IMR-90 (cell line): ENCODE results near the gene NFYB. TPM values are rescaled to one million over a fixed set of nuclear protein-coding genes. Genes with fewer than 3 reads are reported as not detected.

Source experiments
- ATAC-seq: fragments of 200-7000 bp; cut with Tn5 transposase; 2 replicates; pipeline ENCODE4 v1.9.1; 2020; ENCODE audit warnings: low read depth, mild to moderate bottlenecking, moderate library complexity
- BruUV-seq: library from RNA; stranded (reverse); fragments of 400-500 nt; replicated peaks from 2 replicates; lab custom pipeline; 2021; lab: Mats Ljungman, UMichigan
- CTCF ChIA-PET: fragments of 300-600 bp; formaldehyde crosslinking; extraction: SDS; loops from one replicate; lab custom pipeline; 2021; ENCODE audit warnings: antibody characterized with exemption; lab: Yijun Ruan, JAX
- POLR2A ChIA-PET: fragments of 300-600 bp; sonication (Branson Sonifier 250); formaldehyde crosslinking; loops from one replicate; lab custom pipeline; 2022; ENCODE audit warnings: antibody characterized with exemption; ENCODE audit not compliant: unreplicated experiment; lab: Charles Lee
- DNase-seq: peaks from one replicate; pipeline ENCODE4 v3.0.0; 2013
- H2AFZ ChIP-seq: replicated peaks from 2 replicates; pipeline ENCODE3; 2013; ENCODE audit warnings: low read length, mild to moderate bottlenecking; ENCODE audit not compliant: poor library complexity
- H2AK5ac ChIP-seq: 2 replicates; pipeline ENCODE4 v1.6.1; 2013; ENCODE audit warnings: low read depth, low read length, inconsistent platforms
- H2AK9ac ChIP-seq: replicated peaks from 2 replicates; pipeline ENCODE3; 2013; ENCODE audit warnings: mild to moderate bottlenecking, low read depth, low read length, moderate library complexity; ENCODE audit not compliant: poor library complexity
- H2BK120ac ChIP-seq: 2 replicates; pipeline ENCODE4 v1.6.1; 2013; ENCODE audit warnings: low read depth, low read length, inconsistent platforms
- H2BK15ac ChIP-seq: 3 replicates; pipeline ENCODE4 v1.6.1; 2013; ENCODE audit warnings: low read depth, low read length, inconsistent platforms
- H2BK20ac ChIP-seq: 2 replicates; pipeline ENCODE4 v1.6.1; 2013; ENCODE audit warnings: low read depth, mild to moderate bottlenecking, inconsistent platforms, low read length, moderate library complexity
- H2BK5ac ChIP-seq: 2 replicates; pipeline ENCODE4 v1.6.1; 2013; ENCODE audit warnings: mild to moderate bottlenecking, low read depth, low read length, inconsistent platforms; ENCODE audit not compliant: poor library complexity, severe bottlenecking
- H3K14ac ChIP-seq: replicated peaks from 2 replicates; pipeline ENCODE4 v1.6.1; 2013; ENCODE audit warnings: low read depth, low read length, inconsistent platforms
- H3K18ac ChIP-seq: 2 replicates; pipeline ENCODE4 v1.6.1; 2013; ENCODE audit warnings: low read depth, low read length, control low read depth
- H3K23ac ChIP-seq: 2 replicates; pipeline ENCODE4 v1.6.1; 2013; ENCODE audit warnings: low read depth, low read length, inconsistent platforms
- H3K27ac ChIP-seq: 2 replicates; pipeline ENCODE4 v1.5.1; 2013; ENCODE audit warnings: mild to moderate bottlenecking, control low read depth, low read length; ENCODE audit not compliant: insufficient read depth
- H3K27me3 ChIP-seq: 2 replicates; pipeline ENCODE4 v1.6.1; 2013; ENCODE audit warnings: low read length; ENCODE audit not compliant: control insufficient read depth, insufficient read depth
- H3K36me3 ChIP-seq: 2 replicates; pipeline ENCODE4 v1.6.1; 2013; ENCODE audit warnings: low read length, mixed read lengths; ENCODE audit not compliant: control insufficient read depth, insufficient read depth
- H3K4ac ChIP-seq: 2 replicates; pipeline ENCODE4 v1.6.1; 2013; ENCODE audit warnings: low read depth, low read length, inconsistent platforms
- H3K4me1 ChIP-seq: 2 replicates; pipeline ENCODE4 v1.6.1; 2013; ENCODE audit warnings: low read length, mixed read lengths; ENCODE audit not compliant: control insufficient read depth, insufficient read depth
- H3K4me2 ChIP-seq: 2 replicates; pipeline ENCODE4 v1.6.1; 2013; ENCODE audit warnings: low read depth, mild to moderate bottlenecking, control low read depth, low read length, moderate library complexity
- H3K4me3 ChIP-seq: 2 replicates; pipeline ENCODE4 v1.5.1; 2013; ENCODE audit warnings: low read depth, mild to moderate bottlenecking, control low read depth, low read length, moderate library complexity; ENCODE audit not compliant: insufficient read depth
- H3K56ac ChIP-seq: 2 replicates; pipeline ENCODE4 v1.6.1; 2013; ENCODE audit warnings: low read length, inconsistent platforms; ENCODE audit not compliant: insufficient read depth; ENCODE audit errors: extremely low read depth
- H3K79me1 ChIP-seq, 2 experiments: 2 replicates each; pipeline ENCODE4 v1.6.1; 2013; ENCODE audit warnings: low read length in 2 of 2, inconsistent platforms in 1 of 2, low read depth in 1 of 2
- H3K9ac ChIP-seq: 2 replicates; pipeline ENCODE4 v1.6.1; 2013; ENCODE audit warnings: low read depth, low read length, control low read depth
- H3K9me1 ChIP-seq: 2 replicates; pipeline ENCODE4 v1.6.1; 2013; ENCODE audit warnings: low read length, inconsistent platforms; ENCODE audit not compliant: insufficient read depth
- H3K9me3 ChIP-seq: 2 replicates; pipeline ENCODE4 v1.6.1; 2013; ENCODE audit warnings: low read length; ENCODE audit not compliant: control insufficient read depth, insufficient read depth
- H4K20me1 ChIP-seq: 2 replicates; pipeline ENCODE4 v1.6.1; 2013; ENCODE audit warnings: low read length, inconsistent platforms; ENCODE audit not compliant: insufficient read depth
- H4K5ac ChIP-seq: 2 replicates; pipeline ENCODE4 v1.6.1; 2013; ENCODE audit warnings: mild to moderate bottlenecking, low read depth, low read length, control low read depth
- H4K8ac ChIP-seq, 2 experiments: 2 replicates each; pipeline ENCODE4 v1.6.1; 2013; ENCODE audit warnings: low read depth in 2 of 2, low read length in 2 of 2, control low read depth in 1 of 2, inconsistent platforms in 1 of 2
- H4K91ac ChIP-seq: 2 replicates; pipeline ENCODE4 v1.6.1; 2013; ENCODE audit warnings: low read depth, low read length, inconsistent platforms; ENCODE audit not compliant: insufficient read depth
- FOS ChIP-seq: fragments of 150-350 bp; IDR thresholded peaks from 2 replicates; pipeline ENCODE4 v1.6.1; 2016; ENCODE audit warnings: low read depth, low read length
- MAFK ChIP-seq: IDR thresholded peaks from 2 replicates; pipeline ENCODE4 v1.6.1; 2012; ENCODE audit warnings: low read depth, low read length, improper control_type of control experiment
- MAZ ChIP-seq: IDR thresholded peaks from 2 replicates; pipeline ENCODE4 v1.6.1; 2012; ENCODE audit warnings: low read depth, mild to moderate bottlenecking, low read length, improper control_type of control experiment, moderate library complexity, borderline replicate concordance
- MXI1 ChIP-seq: IDR thresholded peaks from 2 replicates; pipeline ENCODE4 v1.6.1; 2012; ENCODE audit warnings: low read depth, mild to moderate bottlenecking, low read length, moderate library complexity, borderline replicate concordance
- RAD21 ChIP-seq: IDR thresholded peaks from 2 replicates; pipeline ENCODE4 v1.6.1; 2012; ENCODE audit warnings: low read length, improper control_type of control experiment
- RFX5 ChIP-seq: IDR thresholded peaks from 2 replicates; pipeline ENCODE4 v1.8.0; 2012; ENCODE audit warnings: low read depth, mild to moderate bottlenecking, low read length, moderate library complexity
- SMC3 ChIP-seq: fragments of 150-350 bp; IDR thresholded peaks from 2 replicates; pipeline ENCODE4 v1.6.1; 2016; ENCODE audit warnings: low read depth, mild to moderate bottlenecking, antibody characterized with exemption, low read length, moderate library complexity
- WGBS, 2 experiments: methylation state at CpG; one replicate each; pipeline versions ENCODE4 v1.1.5 to v1.1.7; 2013; ENCODE audit warnings: missing lambda C conversion rate in 2 of 2; ENCODE audit not compliant: insufficient read length in 1 of 2; ENCODE audit errors: extremely low coverage in 2 of 2; 5-methylcytosine and 5-hydroxymethylcytosine counted together
- dilution Hi-C: fragments of 300-500 bp; cut with HindIII; formaldehyde crosslinking; loops from one replicate; pipeline ENCODE4 v1.14.3; 2018; ENCODE audit warnings: low sequenced_read_pairs; ENCODE audit not compliant: unreplicated experiment
- in situ Hi-C: fragments of 300-500 bp; cut with MboI; formaldehyde crosslinking; loops from 3 replicates; pipeline ENCODE4 v1.14.3; 2019; ENCODE audit warnings: low sequenced_read_pairs, inconsistent platforms, mixed read lengths
- intact Hi-C: fragments of 100-400 bp; cut with micrococcal nuclease; formaldehyde crosslinking; loops from 2 replicates; pipeline ENCODE4 v1.10.0; 2022
- polyA plus RNA-seq, 3 experiments: library from polyadenylated mRNA; depleted of rRNA; stranded (reverse); fragments of >200 nt; gene quantifications; 2 replicates each; pipeline ENCODE4 v1.2.3, GENCODE V29; 2012; ENCODE audit warnings: low replicate concordance in 1 of 3
- total RNA-seq: library from RNA; depleted of rRNA; stranded (reverse); fragments of >200 nt; gene quantifications from 2 replicates; pipeline ENCODE4 v1.2.3, GENCODE V29; 2012
- TF ChIP-seq, protein P1 (sequence below): fragments of 150-350 bp; IDR thresholded peaks from 2 replicates; pipeline ENCODE4 v1.6.1; 2017; ENCODE audit warnings: mild to moderate bottlenecking, antibody characterized with exemption, low read length, low read depth

Gene NFYB
- total and polyA plus RNA-seq, 2 of the 4 experiments (the other 2 are of a cell fraction): 22.2 to 28.4 TPM

- H3K23ac ChIP-seq: no peak overlapping the region
- no peak overlapping the region for H2AFZ ChIP-seq
- no peak overlapping the region for H2BK20ac ChIP-seq
- H2AK9ac ChIP-seq: no peak overlapping the region
- no peak overlapping the region for H4K8ac ChIP-seq
- POLR2A ChIA-PET: no interaction called here
- H3K9me1 ChIP-seq: no peaks in the 10 kb centered on the region
- no CpG with 5 or more reads among the region's 1 CpG for WGBS, 2 experiments
- no peak overlapping the region for H3K18ac ChIP-seq
- no peaks in the 10 kb centered on the region for H4K20me1 ChIP-seq
- H3K9ac ChIP-seq: no peak overlapping the region
- H3K4me2 ChIP-seq: no peak overlapping the region
- no peak overlapping the region for H2BK15ac ChIP-seq
- no peak for ATAC-seq
- H3K4me3 ChIP-seq: no peak overlapping the region
- H3K4me1 ChIP-seq: no peaks in the 10 kb centered on the region; the same call in 1 of the 2 replicates
- TF ChIP-seq, protein P1, sequence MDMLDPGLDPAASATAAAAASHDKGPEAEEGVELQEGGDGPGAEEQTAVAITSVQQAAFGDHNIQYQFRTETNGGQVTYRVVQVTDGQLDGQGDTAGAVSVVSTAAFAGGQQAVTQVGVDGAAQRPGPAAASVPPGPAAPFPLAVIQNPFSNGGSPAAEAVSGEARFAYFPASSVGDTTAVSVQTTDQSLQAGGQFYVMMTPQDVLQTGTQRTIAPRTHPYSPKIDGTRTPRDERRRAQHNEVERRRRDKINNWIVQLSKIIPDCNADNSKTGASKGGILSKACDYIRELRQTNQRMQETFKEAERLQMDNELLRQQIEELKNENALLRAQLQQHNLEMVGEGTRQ: no peak
- TF ChIP-seq SMC3 (no peak), FOS (no peak), RFX5 (no peak), MAFK (no peak), RAD21 (no peak), MAZ (no peak), MXI1 (no peak)
- in situ Hi-C loops: no loop called here
- CTCF ChIA-PET: no interaction called here
- H3K9me3 ChIP-seq: no peaks in the 10 kb centered on the region
- H3K27ac ChIP-seq: no peak overlapping the region
- no TSS peak for BruUV-seq
- no peak overlapping the region for H3K14ac ChIP-seq
- no peak overlapping the region for H3K56ac ChIP-seq
- no peak overlapping the region for H3K4ac ChIP-seq
- H4K91ac ChIP-seq: no peak overlapping the region
- DNase-seq: no peak
- H3K79me1 ChIP-seq: no peaks in the 10 kb centered on the region
- no peaks in the 10 kb centered on the region for H3K36me3 ChIP-seq
- no peak overlapping the region for H4K5ac ChIP-seq
- intact Hi-C loops: no loop called here
- dilution Hi-C loops: no loop called here
- no peak overlapping the region for H2BK5ac ChIP-seq
- no peak overlapping the region for H2AK5ac ChIP-seq
- H3K27me3 ChIP-seq: no peaks in the 10 kb centered on the region
- no peak overlapping the region for H2BK120ac ChIP-seq
Observed at GRCh38 chr12:104164634-104165033, 26.6 kb upstream of the NFYB start.
